ENCODE results near the gene DUSP12.

DUSP12 gene

GRCh38 chr1:161747801-161748200 lies 1.8 kb upstream of the DUSP12 start:
- Histone ChIP-seq H3K79me1 (ENCODE audit: low read length) (peaks cover 3% of the 10 kb centered on the region), H2BK15ac (replicated peaks; ENCODE audit: low read depth) (no peak overlapping the region), H3K79me2 (ENCODE audit: control insufficient read depth, insufficient read depth, low read length) (peaks cover 12% of the 10 kb centered on the region), H3K36me3 (ENCODE audit: control insufficient read depth, insufficient read depth, low read length) (peaks cover 2% of the 10 kb centered on the region), H2BK120ac (ENCODE audit: low read depth, low read length) (no peak overlapping the region), H3K9ac (ENCODE audit: low read length) (no peak overlapping the region), H3K27me3 (ENCODE audit: insufficient read depth, low read length, poor library complexity) (no peaks in the 10 kb centered on the region), H2AK5ac (ENCODE audit: low read length) (no peak overlapping the region), H3K56ac (ENCODE audit: low read length) (no peak overlapping the region), H3K4me2 (ENCODE audit: low read length) (no peak overlapping the region), H3K4me3 (ENCODE audit: low read length) (no peak overlapping the region), H4K5ac (ENCODE audit: low read length) (no peak overlapping the region), H3K4me1 (ENCODE audit: control insufficient read depth, low read depth, low read length) (no peaks in the 10 kb centered on the region), H3K27ac (ENCODE audit: low read depth, low read length) (no peak overlapping the region), H3K23ac (ENCODE audit: low read length) (no peak overlapping the region), H4K8ac (ENCODE audit: low read depth, low read length) (no peak overlapping the region), H3K18ac (ENCODE audit: low read length) (no peak overlapping the region), H2BK5ac (ENCODE audit: low read length) (no peak overlapping the region), H3K4ac (ENCODE audit: low read depth, low read length) (no peak overlapping the region)
- DNase-seq, result no peak
- WGBS (ENCODE audit: extremely low coverage, insufficient coverage, low lambda C conversion rate), result no CpG with 5 or more reads among the region's 6 CpGs

- Histone ChIP-seq H2BK15ac (replicated peaks; ENCODE audit: low read depth) (no peak overlapping the region), H3K23ac (ENCODE audit: low read length) (no peak overlapping the region), H3K4ac (ENCODE audit: low read depth, low read length) (no peak overlapping the region), H3K79me2 (ENCODE audit: control insufficient read depth, insufficient read depth, low read length) (no peaks in the 10 kb centered on the region), H3K36me3 (ENCODE audit: control insufficient read depth, insufficient read depth, low read length) (no peaks in the 10 kb centered on the region), H3K79me1 (ENCODE audit: low read length) (no peaks in the 10 kb centered on the region), H4K5ac (ENCODE audit: low read length) (no peak overlapping the region), H3K56ac (ENCODE audit: low read length) (no peak overlapping the region), H3K27ac (ENCODE audit: low read depth, low read length) (no peak overlapping the region), H3K27me3 (ENCODE audit: insufficient read depth, low read length, poor library complexity) (no peaks in the 10 kb centered on the region), H2AK5ac (ENCODE audit: low read length) (no peak overlapping the region), H2BK5ac (ENCODE audit: low read length) (no peak overlapping the region), H3K9ac (ENCODE audit: low read length) (no peak overlapping the region), H3K4me1 (ENCODE audit: control insufficient read depth, low read depth, low read length) (no peaks in the 10 kb centered on the region), H3K18ac (ENCODE audit: low read length) (no peak overlapping the region), H3K4me2 (ENCODE audit: low read length) (no peak overlapping the region), H3K4me3 (ENCODE audit: low read length) (no peak overlapping the region), H4K8ac (ENCODE audit: low read depth, low read length) (no peak overlapping the region), H2BK120ac (ENCODE audit: low read depth, low read length) (no peak overlapping the region)
- DNase-seq, result peak; percentile 47
- no CpG with 5 or more reads among the region's 7 CpGs for WGBS (ENCODE audit: extremely low coverage, insufficient coverage, low lambda C conversion rate)
Measured at GRCh38 chr1:161763522-161764098, 14.0 kb downstream of the DUSP12 start.

- peak; percentile 88 for DNase-seq
- Histone ChIP-seq H3K4me2 (ENCODE audit: low read length) (peak within 1 kb of the TSS; percentile 77), H3K9ac (ENCODE audit: low read length) (peak within 1 kb of the TSS; percentile 85), H3K23ac (ENCODE audit: low read length) (no peak within 1 kb of the TSS), H2AK5ac (ENCODE audit: low read length) (no peak within 1 kb of the TSS), H3K56ac (ENCODE audit: low read length) (peak within 1 kb of the TSS; percentile 81), H3K79me2 (ENCODE audit: control insufficient read depth, insufficient read depth, low read length) (no peaks in the 10 kb centered on the region), H3K27me3 (ENCODE audit: insufficient read depth, low read length, poor library complexity) (no peaks in the 10 kb centered on the region), H3K18ac (ENCODE audit: low read length) (no peak within 1 kb of the TSS), H2BK5ac (ENCODE audit: low read length) (no peak within 1 kb of the TSS), H3K4me1 (ENCODE audit: control insufficient read depth, low read depth, low read length) (no peaks in the 10 kb centered on the region), H2BK15ac (replicated peaks; ENCODE audit: low read depth) (no peak within 1 kb of the TSS), H3K27ac (ENCODE audit: low read depth, low read length) (no peak within 1 kb of the TSS), H3K4ac (ENCODE audit: low read depth, low read length) (peak within 1 kb of the TSS; percentile 56), H3K36me3 (ENCODE audit: control insufficient read depth, insufficient read depth, low read length) (no peaks in the 10 kb centered on the region), H3K4me3 (ENCODE audit: low read length) (peak within 1 kb of the TSS; percentile 88), H3K79me1 (ENCODE audit: low read length) (no peaks in the 10 kb centered on the region), H4K5ac (ENCODE audit: low read length) (no peak within 1 kb of the TSS), H4K8ac (ENCODE audit: low read depth, low read length) (no peak within 1 kb of the TSS), H2BK120ac (ENCODE audit: low read depth, low read length) (no peak within 1 kb of the TSS)
- no CpG with 5 or more reads among the region's 35 CpGs for WGBS (ENCODE audit: extremely low coverage, insufficient coverage, low lambda C conversion rate)
Measured at GRCh38 chr1:161766102-161766981, 16.8 kb downstream of the DUSP12 start, which contains the start of gene ATF6. ATF6 (plus strand) TSS chr1:161766320; CDS start chr1:161766361, 41 bp downstream.

DNA sequence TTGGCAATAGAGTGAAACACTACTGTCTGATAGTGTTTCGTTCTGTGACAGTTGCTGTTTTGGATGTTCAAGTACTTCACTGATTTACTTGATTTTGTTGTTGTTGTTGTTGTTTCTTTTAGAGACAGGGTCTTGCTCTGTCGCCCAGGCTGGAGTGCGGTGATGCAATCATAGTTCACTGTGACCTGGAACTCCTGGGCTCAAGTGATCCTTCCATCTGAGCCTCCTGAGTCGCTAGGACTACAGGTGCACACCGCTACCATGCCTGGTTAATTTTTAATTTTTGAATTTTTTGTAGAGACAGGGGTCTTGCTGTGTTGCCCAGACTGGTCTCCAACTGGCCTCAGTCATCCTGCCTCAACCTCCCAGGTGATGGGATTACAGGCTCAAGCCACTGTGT lies 18.9 kb downstream of the DUSP12 start:
- no peaks in the 10 kb centered on the region for H3K27me3 ChIP-seq (ENCODE audit: insufficient read depth, low read length, poor library complexity)
- no peak overlapping the region for H3K9ac ChIP-seq (ENCODE audit: low read length)
- H3K18ac ChIP-seq (ENCODE audit: low read length), result no peak overlapping the region
- H3K36me3 ChIP-seq (ENCODE audit: control insufficient read depth, insufficient read depth, low read length), result no peaks in the 10 kb centered on the region
- no peak overlapping the region for H4K5ac ChIP-seq (ENCODE audit: low read length)
- DNase-seq, result no peak
- no peak overlapping the region for H2BK5ac ChIP-seq (ENCODE audit: low read length)
- H3K23ac ChIP-seq (ENCODE audit: low read length), result no peak overlapping the region
- H3K56ac ChIP-seq (ENCODE audit: low read length), result no peak overlapping the region
- H2AK5ac ChIP-seq (ENCODE audit: low read length), result no peak overlapping the region
- H4K8ac ChIP-seq (ENCODE audit: low read depth, low read length), result peak overlapping the region; percentile 56
- no CpG with 5 or more reads among the region's 5 CpGs for WGBS (ENCODE audit: extremely low coverage, insufficient coverage, low lambda C conversion rate)
- no peak overlapping the region for H3K4ac ChIP-seq (ENCODE audit: low read depth, low read length)
- no peaks in the 10 kb centered on the region for H3K4me1 ChIP-seq (ENCODE audit: control insufficient read depth, low read depth, low read length)
- no peak overlapping the region for H2BK120ac ChIP-seq (ENCODE audit: low read depth, low read length)
- H3K4me3 ChIP-seq (ENCODE audit: low read length), result no peak overlapping the region
- H3K27ac ChIP-seq (ENCODE audit: low read depth, low read length), result no peak overlapping the region
- H3K4me2 ChIP-seq (ENCODE audit: low read length), result no peak overlapping the region
- no peaks in the 10 kb centered on the region for H3K79me2 ChIP-seq (ENCODE audit: control insufficient read depth, insufficient read depth, low read length)
- H3K79me1 ChIP-seq (ENCODE audit: low read length), result no peaks in the 10 kb centered on the region
- H2BK15ac ChIP-seq (replicated peaks; ENCODE audit: low read depth), result no peak overlapping the region

DNA sequence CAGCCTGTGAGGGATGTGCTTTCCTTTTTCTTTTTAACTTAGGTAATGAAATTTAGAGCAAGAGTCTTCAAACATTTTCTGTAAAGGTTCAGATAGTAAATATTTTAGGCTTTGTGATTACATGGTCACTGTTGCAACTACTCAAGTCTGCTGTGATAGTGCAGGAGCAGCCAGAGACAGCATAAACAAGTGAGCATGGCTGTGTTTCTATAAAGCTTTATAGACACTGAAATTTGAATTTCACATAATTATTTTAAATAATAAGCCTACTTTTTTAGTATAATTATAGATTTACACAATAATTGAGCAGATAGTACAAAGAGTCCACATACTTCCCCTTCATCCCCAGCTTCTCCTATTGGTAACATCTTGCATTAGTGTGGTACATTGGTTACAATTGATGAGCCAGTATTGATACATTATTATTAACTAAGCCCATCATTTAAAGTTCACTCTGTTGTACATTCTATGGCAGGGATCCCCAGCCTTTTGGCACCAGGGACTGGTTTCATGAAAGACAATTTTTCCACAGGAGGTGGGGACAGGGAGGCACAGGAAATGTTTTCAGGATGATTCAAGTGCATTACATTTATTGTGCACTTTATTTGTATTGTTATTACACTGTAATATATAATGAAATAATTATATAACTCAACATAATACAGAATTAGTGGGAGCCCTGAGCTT lies 19.5 kb downstream of the DUSP12 start:
- Histone ChIP-seq H4K8ac (ENCODE audit: low read depth, low read length) (no peak overlapping the region), H3K18ac (ENCODE audit: low read length) (no peak overlapping the region), H4K5ac (ENCODE audit: low read length) (no peak overlapping the region), H3K79me2 (ENCODE audit: control insufficient read depth, insufficient read depth, low read length) (no peaks in the 10 kb centered on the region), H2BK120ac (ENCODE audit: low read depth, low read length) (no peak overlapping the region), H3K4me3 (ENCODE audit: low read length) (no peak overlapping the region), H3K36me3 (ENCODE audit: control insufficient read depth, insufficient read depth, low read length) (no peaks in the 10 kb centered on the region), H2BK5ac (ENCODE audit: low read length) (no peak overlapping the region), H3K4me1 (ENCODE audit: control insufficient read depth, low read depth, low read length) (no peaks in the 10 kb centered on the region), H3K27me3 (ENCODE audit: insufficient read depth, low read length, poor library complexity) (no peaks in the 10 kb centered on the region), H2AK5ac (ENCODE audit: low read length) (no peak overlapping the region), H3K4ac (ENCODE audit: low read depth, low read length) (no peak overlapping the region), H2BK15ac (replicated peaks; ENCODE audit: low read depth) (no peak overlapping the region), H3K23ac (ENCODE audit: low read length) (no peak overlapping the region), H3K27ac (ENCODE audit: low read depth, low read length) (no peak overlapping the region), H3K56ac (ENCODE audit: low read length) (no peak overlapping the region), H3K9ac (ENCODE audit: low read length) (no peak overlapping the region), H3K4me2 (ENCODE audit: low read length) (no peak overlapping the region), H3K79me1 (ENCODE audit: low read length) (no peaks in the 10 kb centered on the region)
- no peak for DNase-seq

Measured in mesendoderm (in vitro differentiated cells).